Stimulated activated CD4-positive, alpha-beta T cell treated with anti-CD3 and anti-CD28 coated beads, TNF-alpha, amount 100 ng/mL, for 4 hours (primary cell): ENCODE measurements around the gene C17orf75.

Experiments used
- DNase-seq, 3 experiments: peaks; one replicate each; pipeline ENCODE4 v3.0.0-alpha.2; 2020; ENCODE audit warnings: low read depth in 3 of 3

Gene C17orf75

DNA sequence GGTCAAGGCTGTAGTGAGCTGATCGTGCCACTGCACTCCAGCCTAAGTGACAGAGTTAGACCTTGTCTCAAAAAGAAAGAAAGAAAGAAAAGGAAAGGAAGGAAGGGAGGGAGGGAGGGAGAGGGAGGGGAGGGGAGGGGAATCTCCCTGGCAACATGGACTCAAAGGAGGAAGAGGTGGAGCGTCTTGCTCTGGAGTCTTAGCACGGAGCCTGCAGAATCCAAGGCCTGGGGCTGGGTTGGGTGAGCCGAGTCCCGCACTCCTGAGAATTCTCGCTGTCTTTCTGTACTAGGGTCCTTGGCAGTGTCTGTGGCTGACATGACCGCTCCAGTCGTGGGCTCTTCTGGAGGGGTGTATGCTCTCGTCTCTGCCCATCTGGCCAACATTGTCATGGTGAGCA, 36.9 kb downstream of the C17orf75 start:
- DNase-seq: no peak

GRCh38 chr17:32303781-32304288, 38.1 kb downstream of the C17orf75 start:
- DNase-seq: no peak

DNA sequence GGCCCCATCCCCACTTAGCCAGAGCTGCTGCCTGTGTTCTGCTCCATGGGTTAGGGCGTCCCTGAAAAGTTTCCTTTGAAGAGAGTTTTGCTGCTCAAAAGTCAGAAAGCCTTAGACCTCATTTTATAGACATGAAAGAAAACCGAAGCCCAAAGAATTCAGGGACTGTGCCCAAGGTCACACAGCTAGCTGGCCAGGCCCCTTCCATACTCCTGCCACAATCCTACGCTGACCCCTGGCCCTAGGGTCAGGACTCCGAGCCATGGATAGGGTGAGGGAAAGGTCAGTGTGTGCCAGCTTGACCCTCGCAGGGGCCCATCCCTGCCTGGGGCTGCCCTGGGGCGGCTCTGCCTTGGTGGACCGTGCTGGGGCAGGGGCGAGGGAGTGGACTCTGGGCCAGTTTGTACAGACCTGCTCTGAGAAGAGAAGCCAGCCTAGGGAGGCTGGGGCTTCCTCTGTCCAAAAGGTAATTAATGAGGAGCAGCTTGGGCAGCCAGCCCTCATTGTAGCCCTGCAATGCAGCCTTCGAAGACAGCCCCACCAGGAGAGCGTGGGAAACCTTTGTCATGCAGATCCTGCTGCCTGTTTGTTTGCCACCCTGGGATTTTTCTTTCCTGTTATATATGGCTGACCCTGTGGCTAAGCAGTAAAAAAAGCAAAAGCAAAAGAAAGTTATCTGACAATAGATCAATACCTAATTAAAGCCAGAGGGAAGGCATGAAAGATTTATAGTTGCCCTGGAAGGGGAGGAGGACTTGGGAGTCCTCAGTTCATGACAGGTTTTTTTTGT, 38.9 kb downstream of the C17orf75 start:
- no peak for DNase-seq

- DNase-seq: no peak
Observed at GRCh38 chr17:32302037-32302436, 39.9 kb downstream of the C17orf75 start.

GRCh38 chr17:32299580-32300164, 42.3 kb downstream of the C17orf75 start:
- no peak for DNase-seq

- no peak for DNase-seq
Observed at GRCh38 chr17:32298721-32299579, 43.0 kb downstream of the C17orf75 start.

- DNase-seq: no peak
Observed at GRCh38 chr17:32298298-32298697, 43.7 kb downstream of the C17orf75 start.

DNA sequence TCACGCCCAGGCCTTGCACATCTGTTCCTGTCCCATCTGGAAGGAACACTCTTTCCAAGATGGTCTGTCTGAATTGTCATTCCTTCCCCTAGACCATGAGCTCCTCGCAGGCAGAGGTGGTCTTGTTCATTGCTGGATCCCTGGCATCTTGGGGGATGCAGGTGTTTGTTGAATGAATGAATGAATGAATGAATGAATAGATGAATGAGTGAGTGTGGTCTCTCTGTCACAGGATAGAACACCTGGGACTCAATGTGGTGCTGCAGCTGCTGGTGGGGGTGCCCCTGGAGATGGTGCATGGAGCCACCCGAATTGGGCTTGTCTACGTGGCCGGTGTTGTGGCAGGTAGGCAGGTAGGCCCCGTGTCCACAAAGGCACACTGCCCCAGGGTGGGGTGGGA, 44.1 kb downstream of the C17orf75 start:
- no peak for DNase-seq

DNA sequence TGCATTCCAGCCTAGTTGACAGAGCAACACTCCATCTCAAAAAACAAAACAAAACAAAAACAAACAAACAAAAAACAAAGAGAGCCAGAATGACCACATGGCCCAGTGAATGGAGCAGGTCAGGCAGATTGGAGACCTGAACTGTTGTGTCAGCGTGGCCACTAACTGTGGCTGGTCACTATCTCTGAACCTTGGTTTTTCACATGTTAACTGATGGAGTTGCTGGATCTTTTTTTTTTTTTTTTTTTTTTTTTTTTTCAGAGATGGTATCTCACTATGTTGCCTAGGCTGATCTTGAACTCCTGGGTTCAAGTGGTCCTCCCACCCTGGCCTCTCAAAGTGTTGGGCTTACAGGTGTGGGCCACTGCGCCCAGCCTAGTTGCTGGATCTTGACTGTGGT, 44.5 kb downstream of the C17orf75 start:
- DNase-seq: no peak

GRCh38 chr17:32292094-32292493, 49.9 kb downstream of the C17orf75 start:
- no peak for DNase-seq

DNA sequence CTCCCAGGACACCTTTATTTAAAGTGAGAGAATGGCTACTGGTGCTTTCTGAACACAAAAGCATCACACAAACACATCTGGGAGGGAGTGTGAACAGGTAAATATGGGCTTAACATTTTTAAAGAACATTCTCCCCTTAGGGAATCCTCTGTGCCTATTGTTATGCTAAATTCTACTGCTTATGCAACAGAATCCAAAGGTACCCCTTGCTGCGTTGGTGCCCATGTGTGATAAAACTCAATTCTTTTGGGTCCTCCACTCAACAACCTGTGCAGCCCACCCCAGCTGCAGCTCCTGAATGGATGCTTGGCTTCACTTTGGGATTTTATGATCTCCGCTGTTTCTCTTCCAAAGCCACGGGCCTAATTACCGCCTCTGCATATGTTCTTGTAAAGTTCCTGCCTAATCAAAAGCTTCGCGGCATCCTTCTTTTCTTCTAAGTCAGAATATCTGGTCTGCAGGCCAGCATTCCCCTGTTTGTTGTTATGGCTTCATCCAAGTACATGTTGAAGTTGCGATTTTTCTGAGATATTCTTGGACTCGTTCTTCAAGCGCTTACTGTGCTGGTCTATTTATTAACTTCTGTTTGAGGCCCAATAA, 52.4 kb downstream of the C17orf75 start:
- DNase-seq: no peak

DNA sequence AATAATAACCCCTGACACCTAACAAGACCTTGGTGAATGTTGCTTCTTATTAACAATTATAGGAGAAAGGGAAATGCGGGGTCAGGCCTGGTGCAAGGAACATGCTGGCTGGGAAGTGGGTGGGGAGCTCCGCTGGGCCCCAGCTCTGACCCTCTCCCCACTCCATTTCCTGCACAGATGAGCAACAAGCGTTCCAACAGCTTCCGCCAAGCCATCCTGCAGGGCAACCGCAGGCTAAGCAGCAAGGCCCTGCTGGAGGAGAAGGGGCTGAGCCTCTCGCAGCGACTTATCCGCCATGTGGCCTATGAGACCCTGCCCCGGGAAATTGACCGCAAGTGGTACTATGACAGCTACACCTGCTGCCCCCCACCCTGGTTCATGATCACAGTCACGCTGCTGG, 53.4 kb downstream of the C17orf75 start:
- no peak for DNase-seq

GRCh38 chr17:32287804-32288511, 54.0 kb downstream of the C17orf75 start:
- DNase-seq: no peak

DNA sequence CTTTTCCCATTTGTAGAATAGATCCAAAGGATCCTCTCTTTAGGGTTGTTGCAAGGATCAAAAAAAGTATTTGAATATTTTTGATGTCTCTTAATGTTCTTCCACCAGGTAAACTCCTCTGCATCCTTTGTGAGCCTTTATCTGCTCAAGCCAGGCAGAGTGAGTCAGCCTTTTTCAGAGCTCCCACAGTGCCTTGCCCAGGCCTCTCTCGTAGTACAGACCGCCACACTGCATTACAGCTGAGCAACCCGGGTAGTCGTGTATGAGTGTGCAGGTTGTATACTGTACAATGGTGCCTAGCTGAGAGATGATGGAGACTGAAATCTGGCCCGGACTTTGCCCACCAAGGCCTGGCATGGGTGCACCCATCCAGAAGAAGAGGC, 55.5 kb downstream of the C17orf75 start:
- no peak for DNase-seq

DNA sequence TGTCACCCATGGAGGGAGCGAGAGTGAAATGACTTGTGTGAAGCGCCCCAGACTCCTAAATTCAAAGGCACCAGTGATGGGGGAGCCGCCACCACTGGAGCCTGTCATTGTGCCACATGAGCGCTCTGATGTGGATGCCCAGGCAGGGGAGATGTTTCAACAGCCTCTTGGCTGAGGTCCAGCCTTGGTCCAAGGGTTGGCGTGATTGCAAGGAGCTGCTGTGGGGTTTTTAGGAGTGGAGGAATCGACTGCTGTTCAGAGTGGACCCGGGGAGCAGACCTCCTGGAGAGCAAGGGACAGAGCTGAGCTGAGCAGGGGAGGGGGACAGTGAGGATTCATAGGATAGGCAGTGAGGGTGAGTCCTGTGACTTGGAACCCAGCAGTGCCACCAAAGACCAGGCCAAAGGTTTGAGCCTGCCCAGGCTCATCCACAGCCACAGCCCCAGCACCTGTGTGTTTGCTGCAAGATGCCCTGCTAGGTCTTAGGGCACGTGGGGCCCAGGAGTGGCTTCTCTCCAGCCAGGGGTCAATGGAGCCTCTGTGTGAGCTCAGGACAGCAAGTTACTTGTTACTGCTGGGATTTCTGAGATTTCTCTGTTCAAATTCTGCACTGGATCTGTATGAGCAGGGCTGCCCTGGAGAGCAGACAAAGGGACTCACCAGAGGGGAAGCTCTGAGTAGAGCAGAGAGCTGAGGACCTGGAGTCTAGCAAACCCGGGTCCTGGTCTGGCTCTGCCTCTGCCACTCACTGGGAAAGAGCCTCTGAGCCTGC, 56.0 kb downstream of the C17orf75 start:
- no peak for DNase-seq

GRCh38 chr17:32285306-32285705, 56.7 kb downstream of the C17orf75 start:
- DNase-seq: no peak

GRCh38 chr17:32283745-32284201, 58.2 kb downstream of the C17orf75 start:
- no peak for DNase-seq

- no peak for DNase-seq
Observed at GRCh38 chr17:32281011-32281451, 60.9 kb downstream of the C17orf75 start.

DNA sequence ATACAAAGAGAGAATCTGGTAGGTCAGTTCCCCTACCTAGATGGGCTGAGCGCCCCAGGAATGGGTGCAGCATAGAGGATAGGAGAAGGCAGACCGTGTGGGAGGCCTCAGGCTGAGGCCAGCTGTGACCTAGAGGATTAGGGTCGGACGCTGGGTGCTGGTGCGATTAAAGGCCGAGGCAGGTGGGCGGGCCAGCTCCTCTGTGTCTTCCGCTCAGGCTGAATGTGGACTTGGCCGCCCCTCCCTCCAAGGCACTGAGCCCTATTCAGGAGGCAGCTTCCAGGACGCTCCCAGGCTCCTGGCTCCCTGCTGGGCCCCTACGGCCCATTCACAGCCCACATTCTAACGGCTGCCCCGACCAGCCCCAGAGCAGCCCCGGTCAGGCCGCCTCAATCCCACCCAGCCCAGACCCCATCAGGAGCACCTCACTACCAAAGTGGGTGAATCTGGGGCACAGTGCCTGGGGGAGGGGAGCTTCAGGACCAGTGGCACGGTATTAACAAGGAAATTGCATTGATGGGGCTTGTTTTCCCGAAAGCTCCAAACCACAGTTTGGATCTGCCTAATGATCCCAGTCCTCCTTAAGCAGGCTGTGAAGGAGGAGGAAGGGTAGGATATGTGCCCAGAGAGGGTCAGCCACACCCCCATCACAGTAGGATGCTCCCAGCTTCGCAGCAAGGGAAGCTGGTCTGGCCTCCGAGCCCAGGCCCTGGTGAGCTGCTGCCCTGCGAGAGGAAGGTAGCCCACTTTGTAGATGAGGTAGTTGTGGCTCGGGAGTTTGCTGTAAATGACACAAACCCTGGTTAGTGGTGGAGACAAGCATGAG, 61.9 kb downstream of the C17orf75 start:
- no peak for DNase-seq

- DNase-seq: no peak
Observed at GRCh38 chr17:32278815-32279214, 63.2 kb downstream of the C17orf75 start.
